HG03039 (cell line): ENCODE measurements around the gene UTS2.

Experiments used
- ATAC-seq: cut with Tn5 transposase; IDR thresholded peaks from one replicate; pipeline ENCODE4 v1.9.1; 2021; ENCODE audit warnings: mild to moderate bottlenecking, moderate library complexity; ENCODE audit not compliant: unreplicated experiment

The UTS2 gene

GRCh38 chr1:7852804-7853683 is at the start of gene UTS2:
Gene UTS2 (minus strand): TSS chr1:7853065. CDS start chr1:7853003, 62 bp downstream.
- ATAC-seq = no peak

GRCh38 chr1:7899741-7900140 is 46.9 kb upstream of the UTS2 start:
- ATAC-seq = no peak

- no peak for ATAC-seq
Measured at GRCh38 chr1:7898962-7899361, 46.1 kb upstream of the UTS2 start.

GRCh38 chr1:7896994-7897393 is 44.1 kb upstream of the UTS2 start:
- ATAC-seq = no peak

- ATAC-seq = no peak
Measured at GRCh38 chr1:7893529-7894180, 40.8 kb upstream of the UTS2 start.

GRCh38 chr1:7891804-7892203 is 38.9 kb upstream of the UTS2 start:
- no peak for ATAC-seq

- ATAC-seq = no peak
Measured at GRCh38 chr1:7890853-7891252, 38.0 kb upstream of the UTS2 start.

GRCh38 chr1:7888248-7889081 is 35.6 kb upstream of the UTS2 start:
- no peak for ATAC-seq

GRCh38 chr1:7886405-7886745 is 33.5 kb upstream of the UTS2 start:
- ATAC-seq = no peak

GRCh38 chr1:7885513-7886404 is 32.9 kb upstream of the UTS2 start:
- no peak for ATAC-seq

- no peak for ATAC-seq
Measured at GRCh38 chr1:7884757-7885156, 31.9 kb upstream of the UTS2 start.

- ATAC-seq = no peak
Measured at GRCh38 chr1:7879228-7879627, 26.4 kb upstream of the UTS2 start.

GRCh38 chr1:7878027-7878426 is 25.2 kb upstream of the UTS2 start:
- no peak for ATAC-seq

GRCh38 chr1:7873801-7874795 is 21.2 kb upstream of the UTS2 start:
- ATAC-seq = no peak

GRCh38 chr1:7871136-7871535 is 18.3 kb upstream of the UTS2 start:
- ATAC-seq = no peak

GRCh38 chr1:7869136-7869920 is 16.5 kb upstream of the UTS2 start:
- ATAC-seq = no peak

GRCh38 chr1:7868070-7868780 is 15.4 kb upstream of the UTS2 start:
- ATAC-seq = no peak

- no peak for ATAC-seq
Measured at GRCh38 chr1:7865978-7866377, 13.1 kb upstream of the UTS2 start.
